ENCODE data around the gene POTEG.
"Not testable (repeated sequence)": the region's sequence is repeated elsewhere in the genome, so short reads cannot be mapped to it uniquely, and the experiment has no call there.

DNA sequence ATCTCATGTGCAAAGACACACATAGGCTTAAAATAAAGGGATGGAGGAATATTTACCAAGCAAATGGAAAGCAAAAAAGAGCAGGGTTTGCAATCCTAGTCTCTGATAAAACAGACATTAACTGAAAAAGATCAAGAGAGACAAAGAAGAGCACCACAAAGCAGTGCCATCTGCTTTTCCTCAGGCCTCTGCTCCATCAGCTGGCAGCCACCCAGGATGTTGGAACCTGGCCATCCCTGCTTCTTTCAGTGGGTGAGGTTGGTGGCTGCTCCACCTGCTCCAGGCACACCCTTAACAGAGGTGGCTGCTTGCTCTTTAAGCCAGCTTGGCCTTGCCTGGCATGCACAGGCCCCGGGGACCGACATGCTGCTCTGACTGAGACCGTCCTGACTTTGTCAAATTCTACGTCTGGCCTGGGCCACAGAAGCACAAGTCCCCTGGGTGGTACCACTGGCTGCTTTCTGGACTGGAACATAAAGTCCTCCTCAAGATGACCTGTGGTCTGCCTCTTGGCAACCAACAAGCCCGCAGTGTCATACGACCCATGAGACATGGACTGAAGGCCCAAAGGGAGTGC is 51.0 kb downstream of the POTEG start:
- TF ChIP-seq, protein P1, sequence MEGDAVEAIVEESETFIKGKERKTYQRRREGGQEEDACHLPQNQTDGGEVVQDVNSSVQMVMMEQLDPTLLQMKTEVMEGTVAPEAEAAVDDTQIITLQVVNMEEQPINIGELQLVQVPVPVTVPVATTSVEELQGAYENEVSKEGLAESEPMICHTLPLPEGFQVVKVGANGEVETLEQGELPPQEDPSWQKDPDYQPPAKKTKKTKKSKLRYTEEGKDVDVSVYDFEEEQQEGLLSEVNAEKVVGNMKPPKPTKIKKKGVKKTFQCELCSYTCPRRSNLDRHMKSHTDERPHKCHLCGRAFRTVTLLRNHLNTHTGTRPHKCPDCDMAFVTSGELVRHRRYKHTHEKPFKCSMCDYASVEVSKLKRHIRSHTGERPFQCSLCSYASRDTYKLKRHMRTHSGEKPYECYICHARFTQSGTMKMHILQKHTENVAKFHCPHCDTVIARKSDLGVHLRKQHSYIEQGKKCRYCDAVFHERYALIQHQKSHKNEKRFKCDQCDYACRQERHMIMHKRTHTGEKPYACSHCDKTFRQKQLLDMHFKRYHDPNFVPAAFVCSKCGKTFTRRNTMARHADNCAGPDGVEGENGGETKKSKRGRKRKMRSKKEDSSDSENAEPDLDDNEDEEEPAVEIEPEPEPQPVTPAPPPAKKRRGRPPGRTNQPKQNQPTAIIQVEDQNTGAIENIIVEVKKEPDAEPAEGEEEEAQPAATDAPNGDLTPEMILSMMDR (optimal IDR thresholded peaks at IDR 0.05 in 1 of 3, IDR thresholded peaks at IDR 0.05 in 1 of 3, conservative IDR thresholded peaks at IDR 0.05 in 1 of 3; ENCODE audit: extremely low read depth in 1 of 3, insufficient read depth in 2 of 3, low read length in 3 of 3): not testable (repeated sequence)
- TF ChIP-seq EZH2 (IDR thresholded peaks at IDR 0.05; ENCODE audit: low read length): not testable (repeated sequence)
